C1 segment of cervical spinal cord (tissue), 14 donors: ENCODE data around the gene ASB2.
A peak's percentile ranks its signal among the peaks of the same experiment; 100 is the strongest.

Experiments used
- DNase-seq, 14 donors: peaks; one replicate each; lab custom pipeline; 2025; lab: John Stamatoyannopoulos, UW

ASB2 gene

DNA sequence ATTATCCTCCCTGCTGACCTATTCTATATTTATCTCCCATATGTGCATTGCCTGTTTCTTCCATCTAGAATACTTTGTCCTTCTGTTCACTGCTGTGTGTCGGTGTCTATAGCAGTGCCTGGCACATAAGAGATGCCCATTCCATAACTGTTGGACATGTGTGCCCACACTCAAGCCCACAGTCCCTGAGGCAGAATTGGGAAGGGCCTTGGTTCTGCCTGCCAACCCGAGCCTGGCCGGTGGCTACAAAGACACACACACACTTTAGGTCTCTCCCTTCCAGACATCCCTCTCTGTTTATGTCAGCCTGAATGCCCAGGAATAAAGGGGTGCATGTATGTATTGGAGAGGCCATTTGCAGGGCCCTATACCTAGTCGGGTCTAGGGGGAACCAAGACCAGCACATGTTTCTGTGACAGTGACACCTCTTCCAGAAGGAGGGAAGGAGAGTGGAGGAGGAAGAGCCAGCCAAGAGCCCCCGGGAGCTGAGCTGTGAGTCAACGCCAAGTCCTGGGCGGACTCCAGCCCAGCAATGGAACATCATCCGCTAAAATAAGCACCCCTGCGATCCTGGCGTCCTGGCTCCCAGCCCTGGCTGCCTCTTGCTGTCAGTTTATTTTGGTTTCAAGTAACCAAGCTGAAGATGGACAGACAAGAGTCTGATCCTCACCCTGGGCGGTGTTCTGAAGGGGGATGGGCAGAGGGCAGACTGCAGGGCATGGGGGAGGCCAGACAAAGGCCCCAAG, 4.3 kb upstream of the ASB2 start:
- DNase-seq = peak in 7 of 14 donors; percentile 17 to 91 (median 26)

GRCh38 chr14:93978735-93979134, 2.4 kb upstream of the ASB2 start:
- no peak for DNase-seq

- DNase-seq = no peak
Observed at GRCh38 chr14:93977790-93978581, 1.6 kb upstream of the ASB2 start.

GRCh38 chr14:93977171-93977570, 801 bp upstream of the ASB2 start:
- no peak for DNase-seq

GRCh38 chr14:93975791-93976476, 436 bp downstream of the ASB2 start:
- no peak for DNase-seq

DNA sequence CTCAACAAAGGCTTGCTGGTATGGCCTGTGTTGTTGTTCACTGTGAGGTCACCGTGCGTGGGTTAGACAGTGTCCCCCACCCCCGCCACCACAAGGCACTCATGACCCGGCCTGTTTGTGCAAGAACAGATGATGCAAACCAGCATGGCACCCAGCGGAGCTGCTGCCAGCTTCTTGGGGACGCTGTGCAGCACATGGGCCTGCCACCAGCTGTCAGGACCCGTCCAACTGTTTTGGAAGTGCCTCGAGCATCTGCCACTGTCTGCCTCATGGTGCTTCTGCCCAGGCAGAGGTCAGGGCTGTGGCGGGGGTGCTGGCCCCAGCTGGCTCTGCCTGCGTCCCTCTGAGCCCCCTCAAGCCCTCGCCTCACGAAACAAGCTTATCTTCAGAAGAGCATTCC, 1.5 kb downstream of the ASB2 start:
- no peak for DNase-seq

DNA sequence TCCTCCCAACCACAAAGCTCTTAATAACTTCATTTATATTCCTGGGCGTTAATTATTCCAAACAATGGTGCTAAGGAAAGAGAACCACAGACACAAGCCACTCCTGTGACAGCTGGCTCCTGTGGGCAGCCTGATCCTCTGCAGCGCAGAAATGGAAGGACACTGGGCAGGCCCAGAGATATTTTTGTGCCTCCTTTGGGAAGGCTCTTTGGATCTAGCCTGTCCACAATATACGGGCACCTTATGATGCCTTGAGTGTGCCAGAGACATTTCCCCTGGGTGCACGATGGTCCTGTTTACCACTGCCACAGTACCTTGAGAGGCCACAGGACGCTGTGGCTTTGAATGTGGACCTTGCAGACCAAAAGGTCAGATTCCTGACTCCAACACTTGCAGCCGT, 2.1 kb downstream of the ASB2 start:
- DNase-seq = no peak

GRCh38 chr14:93973607-93974006, 2.8 kb downstream of the ASB2 start:
- DNase-seq = no peak

GRCh38 chr14:93972618-93973205, 3.7 kb downstream of the ASB2 start:
- no peak for DNase-seq

GRCh38 chr14:93971635-93972027, 4.7 kb downstream of the ASB2 start:
- no peak for DNase-seq

DNA sequence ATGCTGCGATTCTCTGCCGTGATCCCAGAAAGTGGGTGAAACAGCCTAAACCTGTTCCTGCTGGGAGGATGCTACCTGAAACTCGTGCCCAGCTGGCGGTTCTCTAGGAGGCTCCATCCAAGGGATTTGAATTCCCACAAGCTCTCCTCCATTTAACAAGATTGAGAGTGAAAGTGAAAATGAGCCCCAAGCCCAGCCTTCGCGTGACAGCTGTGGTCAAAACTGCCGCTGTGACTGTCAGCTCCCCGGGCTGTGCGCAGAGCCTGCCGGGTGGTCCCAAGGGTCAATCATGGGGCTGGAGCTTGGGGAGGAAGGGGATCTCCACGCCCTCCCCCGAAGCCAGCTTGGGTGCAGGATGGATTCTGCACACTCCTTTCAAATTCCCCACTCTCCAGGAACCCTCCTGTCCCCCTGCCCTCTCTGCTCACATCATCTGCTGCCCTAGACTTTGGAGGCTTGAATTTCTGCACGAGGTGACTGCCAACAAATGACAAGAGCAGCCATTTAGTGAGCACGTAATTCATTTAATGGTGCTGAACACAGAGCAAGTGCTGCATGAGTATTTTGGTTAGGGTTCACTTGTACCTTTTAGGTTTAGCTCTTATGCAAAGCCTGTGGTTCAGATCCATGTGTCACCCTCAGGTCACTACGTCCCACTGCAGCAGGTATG, 5.3 kb downstream of the ASB2 start:
- no peak for DNase-seq

DNA sequence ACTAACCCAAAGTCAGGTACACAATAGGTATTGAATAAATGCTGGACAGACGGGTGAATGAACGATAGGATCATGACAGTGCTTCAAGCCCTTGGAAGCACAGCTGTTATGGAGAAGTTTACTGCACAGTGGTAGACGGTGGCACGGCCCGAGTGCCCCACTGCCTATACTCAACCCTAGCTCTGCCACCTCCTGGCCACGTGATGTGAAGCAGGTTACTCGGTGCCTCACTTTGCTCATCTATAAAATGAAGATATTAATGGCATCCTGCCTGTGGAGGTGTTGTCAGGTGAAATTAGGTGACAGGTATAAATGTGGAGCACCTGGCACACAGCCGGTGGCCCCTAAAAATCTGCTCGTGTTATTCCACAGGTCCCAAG, 5.8 kb downstream of the ASB2 start:
- no peak for DNase-seq

- DNase-seq = no peak
Observed at GRCh38 chr14:93969082-93969828, 7.1 kb downstream of the ASB2 start.

DNA sequence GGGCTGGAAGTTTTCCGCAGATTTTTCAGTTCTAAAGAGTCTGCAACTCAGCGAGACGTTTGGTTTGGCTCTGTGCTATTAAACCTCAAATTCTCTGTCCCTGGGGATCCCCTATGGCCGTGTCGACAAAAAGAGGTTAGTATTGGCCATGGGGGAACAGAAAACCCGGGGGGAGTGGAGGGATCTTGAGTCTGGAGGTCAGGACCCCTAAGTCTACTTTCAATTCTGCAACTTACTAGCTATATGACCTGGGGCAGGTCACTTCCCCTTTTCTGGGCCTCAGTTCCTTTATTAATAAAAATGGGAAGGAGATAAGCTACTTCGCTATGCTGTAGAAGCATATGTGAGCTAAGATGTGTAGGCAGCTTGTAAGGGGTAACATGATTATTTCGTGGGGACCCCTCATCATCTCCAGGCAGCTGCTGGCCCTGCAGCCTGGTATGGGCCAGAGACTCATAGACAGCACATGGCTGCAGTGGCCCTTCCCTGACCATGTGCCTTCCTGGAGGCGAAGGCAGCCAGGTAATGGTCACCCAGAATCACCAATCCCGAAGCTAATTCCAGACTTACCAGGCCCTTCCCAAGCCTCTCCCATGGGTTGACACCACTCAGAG, 8.6 kb downstream of the ASB2 start:
- DNase-seq = no peak

- no peak for DNase-seq
Observed at GRCh38 chr14:93965946-93966474, 10.4 kb downstream of the ASB2 start.

- peak in 1 of 14 donors; percentile 13 for DNase-seq
Observed at GRCh38 chr14:93965287-93965821, 11.0 kb downstream of the ASB2 start.

DNA sequence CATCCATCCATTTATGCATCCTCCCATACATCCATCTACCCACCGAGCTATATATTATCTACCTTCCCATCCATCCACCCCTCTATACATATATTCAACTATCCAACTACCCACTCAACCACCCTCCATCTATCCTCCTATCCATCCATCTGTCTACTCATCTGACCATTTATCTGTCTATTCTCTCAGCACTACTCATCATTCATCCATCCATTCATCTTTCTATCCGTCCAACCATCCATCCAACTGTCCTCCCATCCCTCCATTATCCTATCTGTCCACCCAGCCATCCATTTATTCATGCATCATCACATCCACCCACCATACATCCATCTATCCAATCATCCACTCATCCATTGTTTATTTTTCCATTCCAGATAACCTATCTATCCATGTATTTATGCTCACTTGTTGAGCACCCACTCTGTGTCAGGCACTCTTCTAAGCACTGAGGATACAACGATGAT, 11.5 kb downstream of the ASB2 start:
- DNase-seq = no peak

- DNase-seq = no peak
Observed at GRCh38 chr14:93964281-93964680, 12.1 kb downstream of the ASB2 start.

- DNase-seq = no peak
Observed at GRCh38 chr14:93963692-93964091, 12.7 kb downstream of the ASB2 start.
